Measurements from ENCODE around the gene GPATCH2L. TPM values are rescaled to one million over a fixed set of nuclear protein-coding genes. Genes with fewer than 3 reads are reported as not detected.

The GPATCH2L gene
- total RNA-seq, 3 donors from 2014 or later: 45.6 to 74.6 (median 61.6) TPM

DNA sequence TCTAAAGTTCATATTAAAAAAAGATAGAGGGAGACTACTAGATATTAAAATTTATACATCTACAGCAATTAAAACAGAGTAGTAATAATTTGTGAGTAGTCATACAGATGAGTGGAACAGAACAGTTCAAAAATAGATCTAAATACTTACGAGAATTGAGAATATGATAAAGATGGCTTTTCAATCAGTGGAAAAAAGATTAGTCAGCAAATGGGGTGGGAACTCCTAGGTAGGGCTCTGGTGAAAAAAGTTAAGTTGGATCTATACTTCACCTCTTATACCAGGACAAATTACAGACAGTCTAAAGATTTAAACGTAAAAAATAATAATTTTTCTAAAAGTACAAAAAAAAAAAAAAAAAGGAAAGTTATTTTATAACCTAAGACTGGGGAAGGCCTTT is 66.9 kb downstream of the GPATCH2L start:
- Histone ChIP-seq H3K4me3 (no peak overlapping the region), H3K27ac (no peak overlapping the region), H3K36me3 (no peaks in the 10 kb centered on the region), H3K4me1 (no peaks in the 10 kb centered on the region), H3K27me3 (no peaks in the 10 kb centered on the region), H3K9me3 (peaks cover 0 to 5% of the 10 kb centered on the region in 2 donors)
- intact Hi-C loops (cut with DNase I; ENCODE audit: low total_unique reads): no loop called here
- no peak for DNase-seq (ENCODE audit: low spot score in 2 of 2)
- no peak for TF ChIP-seq POLR2A (IDR thresholded peaks at IDR 0.05)
- TF ChIP-seq POLR2AphosphoS5 (IDR thresholded peaks at IDR 0.05): no peak
- TF ChIP-seq, protein P1, sequence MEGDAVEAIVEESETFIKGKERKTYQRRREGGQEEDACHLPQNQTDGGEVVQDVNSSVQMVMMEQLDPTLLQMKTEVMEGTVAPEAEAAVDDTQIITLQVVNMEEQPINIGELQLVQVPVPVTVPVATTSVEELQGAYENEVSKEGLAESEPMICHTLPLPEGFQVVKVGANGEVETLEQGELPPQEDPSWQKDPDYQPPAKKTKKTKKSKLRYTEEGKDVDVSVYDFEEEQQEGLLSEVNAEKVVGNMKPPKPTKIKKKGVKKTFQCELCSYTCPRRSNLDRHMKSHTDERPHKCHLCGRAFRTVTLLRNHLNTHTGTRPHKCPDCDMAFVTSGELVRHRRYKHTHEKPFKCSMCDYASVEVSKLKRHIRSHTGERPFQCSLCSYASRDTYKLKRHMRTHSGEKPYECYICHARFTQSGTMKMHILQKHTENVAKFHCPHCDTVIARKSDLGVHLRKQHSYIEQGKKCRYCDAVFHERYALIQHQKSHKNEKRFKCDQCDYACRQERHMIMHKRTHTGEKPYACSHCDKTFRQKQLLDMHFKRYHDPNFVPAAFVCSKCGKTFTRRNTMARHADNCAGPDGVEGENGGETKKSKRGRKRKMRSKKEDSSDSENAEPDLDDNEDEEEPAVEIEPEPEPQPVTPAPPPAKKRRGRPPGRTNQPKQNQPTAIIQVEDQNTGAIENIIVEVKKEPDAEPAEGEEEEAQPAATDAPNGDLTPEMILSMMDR (IDR thresholded peaks at IDR 0.05): no peak

DNA sequence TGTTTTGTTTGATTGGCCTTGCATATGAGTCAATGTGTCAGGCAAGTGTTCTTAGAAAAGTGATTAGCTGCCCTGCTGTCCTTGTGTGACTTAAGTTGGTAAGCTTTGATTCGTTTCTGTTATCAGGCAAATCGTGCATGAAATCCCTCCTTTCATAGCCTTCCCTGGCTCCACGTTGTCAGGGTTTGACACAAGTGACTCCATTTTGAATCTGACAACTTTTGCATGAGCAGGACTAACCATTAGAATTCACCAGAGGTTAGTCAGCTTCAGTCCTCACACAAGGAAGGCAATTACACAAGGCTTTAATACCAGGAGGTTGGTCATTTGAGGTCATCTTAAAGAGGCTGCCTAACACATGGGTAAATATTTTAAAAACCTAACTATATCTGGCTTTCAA is 68.2 kb downstream of the GPATCH2L start:
- DNase-seq (ENCODE audit: low spot score in 2 of 2): no peak
- no peaks in the 10 kb centered on the region for H3K27me3 ChIP-seq
- no peaks in the 10 kb centered on the region for H3K9me3 ChIP-seq
- no peak for TF ChIP-seq POLR2AphosphoS5 (IDR thresholded peaks at IDR 0.05)
- no peak for TF ChIP-seq POLR2A (IDR thresholded peaks at IDR 0.05)
- TF ChIP-seq, protein P1 (IDR thresholded peaks at IDR 0.05): no peak
- H3K27ac ChIP-seq: no peak overlapping the region
- H3K4me1 ChIP-seq: no peaks in the 10 kb centered on the region
- H3K36me3 ChIP-seq: no peaks in the 10 kb centered on the region
- intact Hi-C loops (cut with DNase I; ENCODE audit: low total_unique reads): no loop called here
- no peak overlapping the region for H3K4me3 ChIP-seq

DNA sequence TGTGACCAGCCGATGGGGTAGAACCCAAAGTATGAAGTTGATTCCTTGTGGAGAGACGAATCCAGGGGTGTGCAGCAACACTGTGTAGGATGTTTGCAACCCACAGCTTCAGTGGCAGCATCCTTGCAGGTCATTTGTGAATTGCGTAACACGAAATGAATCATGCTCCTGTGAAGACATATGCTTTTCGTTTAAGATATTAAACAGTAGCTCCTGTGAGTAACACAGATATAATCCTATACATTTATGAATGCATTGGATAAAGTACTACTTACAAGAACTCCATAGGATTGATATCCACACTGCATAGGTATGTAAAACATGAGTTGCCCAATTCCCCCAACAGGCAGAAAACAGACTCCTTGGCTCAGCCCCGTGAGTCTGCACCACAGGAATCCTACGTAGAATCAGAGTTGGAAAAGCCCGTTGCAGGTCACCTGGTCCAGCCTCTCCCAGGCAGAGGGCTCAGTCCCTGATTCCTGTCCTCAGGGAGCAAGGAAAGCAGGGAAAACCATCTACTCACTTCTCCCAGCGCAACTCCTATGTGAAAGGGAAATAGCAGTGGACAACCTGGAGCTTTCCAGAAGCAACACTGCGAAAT is 75.8 kb downstream of the GPATCH2L start:
- intact Hi-C loops (cut with DNase I; ENCODE audit: low total_unique reads): no loop called here
- Histone ChIP-seq H3K27me3 (no peaks in the 10 kb centered on the region), H3K36me3 (no peaks in the 10 kb centered on the region), H3K27ac (no peak overlapping the region), H3K4me1 (no peaks in the 10 kb centered on the region), H3K4me3 (no peak overlapping the region), H3K9me3 (no peaks in the 10 kb centered on the region)
- no peak for TF ChIP-seq POLR2AphosphoS5 (IDR thresholded peaks at IDR 0.05)
- DNase-seq (ENCODE audit: low spot score in 2 of 2): no peak

DNA sequence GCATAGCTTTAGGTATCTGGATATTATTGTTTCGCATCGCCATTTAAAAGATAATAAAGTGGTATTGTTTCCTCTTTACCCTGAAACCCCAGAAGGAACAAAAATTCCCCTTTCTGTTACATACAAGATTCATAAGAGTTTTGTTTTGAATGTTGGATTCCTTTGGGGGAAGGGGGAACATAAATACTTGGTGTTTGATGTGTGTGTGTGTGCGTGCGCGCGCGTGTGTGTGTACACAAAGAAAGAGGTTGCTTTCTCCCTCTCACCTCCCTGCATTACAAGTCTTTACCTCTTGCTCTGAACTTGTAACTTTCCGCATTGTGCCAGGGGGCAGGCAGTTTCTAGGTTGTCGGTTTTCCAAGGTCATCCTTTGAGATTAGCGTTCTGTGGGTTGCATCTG is 76.4 kb downstream of the GPATCH2L start:
- intact Hi-C loops (cut with DNase I; ENCODE audit: low total_unique reads): no loop called here
- Histone ChIP-seq H3K36me3 (no peaks in the 10 kb centered on the region), H3K4me1 (no peaks in the 10 kb centered on the region), H3K4me3 (no peak overlapping the region), H3K27ac (no peak overlapping the region), H3K9me3 (no peaks in the 10 kb centered on the region), H3K27me3 (no peaks in the 10 kb centered on the region)
- TF ChIP-seq POLR2AphosphoS5 (IDR thresholded peaks at IDR 0.05) (no peak), POLR2A (IDR thresholded peaks at IDR 0.05) (no peak)
- TF ChIP-seq, protein P1 (IDR thresholded peaks at IDR 0.05): no peak
- no peak for DNase-seq (ENCODE audit: low spot score in 2 of 2)

DNA sequence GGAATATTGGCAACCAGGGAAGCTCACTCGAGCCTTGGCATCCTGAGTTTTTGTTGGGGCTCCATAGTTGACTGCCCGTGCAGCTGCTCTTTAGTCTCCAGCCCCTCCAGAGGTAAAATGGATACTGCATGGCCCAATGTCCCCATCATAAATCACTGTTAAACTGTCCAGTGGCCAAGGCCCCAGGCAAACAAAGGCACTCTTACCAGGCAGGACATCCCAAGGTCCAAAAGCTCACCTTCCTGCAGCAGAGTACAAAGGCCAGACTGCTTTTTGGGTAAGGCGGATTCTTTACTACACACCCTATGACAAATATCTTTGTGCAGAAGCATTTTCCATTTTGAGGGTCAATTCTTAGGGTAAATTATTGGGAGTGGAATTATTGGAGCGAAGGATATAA is 81.1 kb downstream of the GPATCH2L start:
- no peak for DNase-seq (ENCODE audit: low spot score in 2 of 2)
- H3K36me3 ChIP-seq: no peaks in the 10 kb centered on the region
- intact Hi-C loops (cut with DNase I; ENCODE audit: low total_unique reads): no loop called here
- peaks cover 0 to 6% of the 10 kb centered on the region in 2 donors for H3K9me3 ChIP-seq
- TF ChIP-seq POLR2A (IDR thresholded peaks at IDR 0.05): no peak
- no peak for TF ChIP-seq POLR2AphosphoS5 (IDR thresholded peaks at IDR 0.05)
- TF ChIP-seq, protein P1 (IDR thresholded peaks at IDR 0.05): no peak
- no peaks in the 10 kb centered on the region for H3K27me3 ChIP-seq
- H3K4me1 ChIP-seq: no peaks in the 10 kb centered on the region
- H3K27ac ChIP-seq: no peak overlapping the region
- no peak overlapping the region for H3K4me3 ChIP-seq

DNA sequence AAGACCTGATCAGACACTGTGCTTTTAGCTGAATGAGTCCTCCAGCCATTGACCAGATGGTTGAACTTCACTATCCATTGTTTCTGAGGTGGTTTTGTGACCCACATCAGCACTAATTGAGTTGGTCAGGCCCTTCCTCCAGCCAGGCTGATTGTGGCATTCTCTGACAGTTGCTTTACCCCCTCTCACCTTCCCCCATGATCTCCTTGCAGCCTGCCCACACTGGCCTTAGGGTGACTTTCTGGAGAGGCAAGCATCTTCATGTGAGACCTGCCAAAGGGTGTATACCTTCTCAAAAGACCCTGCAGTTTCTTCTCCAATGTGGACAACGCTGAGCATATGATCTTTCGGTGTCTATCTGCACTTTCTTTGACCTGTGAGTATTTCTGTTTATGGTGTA is 83.9 kb downstream of the GPATCH2L start:
- Histone ChIP-seq H3K4me1 (no peaks in the 10 kb centered on the region), H3K27me3 (no peaks in the 10 kb centered on the region), H3K27ac (no peak overlapping the region), H3K36me3 (no peaks in the 10 kb centered on the region), H3K9me3 (peaks cover 0 to 6% of the 10 kb centered on the region in 2 donors), H3K4me3 (no peak overlapping the region)
- no peak for TF ChIP-seq POLR2A (IDR thresholded peaks at IDR 0.05)
- intact Hi-C loops (cut with DNase I; ENCODE audit: low total_unique reads): no loop called here
- DNase-seq (ENCODE audit: low spot score in 2 of 2): no peak
